ENCODE measurements around the gene TAF15. TPM values are rescaled to one million over a fixed set of nuclear protein-coding genes. Genes with fewer than 3 reads are reported as not detected.

TAF15 gene
- total RNA-seq, 6 experiments from 2014 or later: 132 to 170 (median 146) TPM

- no peaks in the 10 kb centered on the region; the same call in 1 of the 2 replicates for H3K27me3 Mint-ChIP-seq (ENCODE audit: insufficient read depth)
- peaks cover 27% of the 10 kb centered on the region for H3K4me1 Mint-ChIP-seq (ENCODE audit: low read depth)
- H3K4me3 Mint-ChIP-seq: no peak overlapping the region
- H3K36me3 Mint-ChIP-seq (ENCODE audit: low read depth): no peaks in the 10 kb centered on the region
- no peak overlapping the region for H3K27ac Mint-ChIP-seq
- DNase-seq: no peak
- TF ChIP-seq CTCF (IDR thresholded peaks at IDR 0.05): no peak
- H3K9me3 Mint-ChIP-seq: no peaks in the 10 kb centered on the region
Observed at GRCh38 chr17:35876534-35876933, 67.2 kb downstream of the TAF15 start.

- no peak overlapping the region for H3K4me3 Mint-ChIP-seq
- DNase-seq: no peak
- no peak overlapping the region for H3K27ac Mint-ChIP-seq
- H3K4me1 Mint-ChIP-seq (ENCODE audit: low read depth): peaks cover 27% of the 10 kb centered on the region
- TF ChIP-seq CTCF (IDR thresholded peaks at IDR 0.05): no peak
- no peaks in the 10 kb centered on the region for H3K9me3 Mint-ChIP-seq
- no peaks in the 10 kb centered on the region for H3K36me3 Mint-ChIP-seq (ENCODE audit: low read depth)
- H3K27me3 Mint-ChIP-seq (ENCODE audit: insufficient read depth): no peaks in the 10 kb centered on the region; the same call in 1 of the 2 replicates
Observed at GRCh38 chr17:35877345-35878029, 68.2 kb downstream of the TAF15 start.

DNA sequence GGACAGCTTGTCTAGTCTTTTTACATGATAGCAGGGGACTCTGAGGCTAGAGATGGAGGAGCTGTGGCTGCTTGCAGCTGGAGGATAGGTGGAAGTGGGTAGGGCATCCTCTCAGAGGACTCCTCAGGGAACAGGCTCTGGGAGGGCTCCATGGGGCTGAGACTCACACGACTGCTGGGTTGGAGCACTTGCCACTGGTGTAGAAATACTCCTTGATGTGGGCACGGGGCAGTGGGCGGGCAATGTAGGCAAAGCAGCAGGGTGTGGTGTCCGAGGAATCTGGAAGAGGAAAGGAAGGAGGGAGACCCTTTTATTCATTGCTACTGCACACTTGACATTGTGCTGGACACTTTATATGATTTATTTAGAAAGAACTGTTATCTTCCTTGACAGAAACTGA lies 69.1 kb downstream of the TAF15 start:
- no peak overlapping the region for H3K27ac Mint-ChIP-seq

DNA sequence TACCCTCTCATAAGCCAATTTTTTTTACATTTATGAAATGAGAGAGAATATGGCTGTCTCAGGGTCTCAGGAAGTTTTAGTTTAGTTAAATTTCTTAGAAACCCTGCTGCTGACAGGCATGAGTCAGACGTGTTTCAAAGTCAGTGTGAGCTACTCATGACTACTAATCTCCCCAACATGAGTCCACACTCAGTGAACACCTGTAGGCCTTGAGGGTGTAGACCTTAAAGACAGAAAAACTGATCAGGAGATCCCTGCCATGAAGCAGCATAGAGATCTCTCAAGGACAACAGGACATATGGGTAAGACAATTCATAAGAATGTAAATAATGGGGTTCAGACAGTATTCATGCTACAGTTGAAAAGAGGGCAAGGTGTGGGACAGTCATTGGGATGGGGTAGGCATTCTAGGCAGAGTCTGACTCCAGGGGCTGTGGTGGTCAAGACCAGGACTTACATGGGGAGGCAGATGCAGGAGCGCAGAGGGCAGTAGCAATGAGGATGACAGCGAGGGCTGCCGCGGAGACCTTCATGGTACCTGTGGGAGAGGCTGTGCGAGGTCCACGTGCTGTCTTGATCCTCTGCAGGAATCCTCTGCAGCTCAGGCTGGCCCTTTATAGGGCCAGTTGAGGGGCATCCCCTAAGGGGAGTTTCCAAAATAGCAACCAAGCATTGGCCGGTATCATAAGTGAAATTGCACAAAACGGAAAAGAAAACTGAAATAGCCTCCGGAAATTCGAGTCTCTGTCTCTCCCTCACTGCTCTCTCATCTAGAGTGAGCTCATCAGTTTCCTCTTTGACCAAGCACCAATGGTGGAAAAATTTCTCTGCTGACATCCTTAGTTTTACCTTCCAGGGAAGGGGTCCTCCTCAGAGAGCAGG lies 70.7 kb downstream of the TAF15 start, which contains the start of gene CCL5:
TSS of gene CCL5 (minus strand) at position 588 of the 882 bp plus-strand sequence.
- DNase-seq: peak; percentile 9
- no peaks in the 10 kb centered on the region for H3K36me3 Mint-ChIP-seq (ENCODE audit: low read depth)
- H3K9me3 Mint-ChIP-seq: no peaks in the 10 kb centered on the region
- no peak for TF ChIP-seq CTCF (IDR thresholded peaks at IDR 0.05)
- peaks cover 25% of the 10 kb centered on the region for H3K4me1 Mint-ChIP-seq (ENCODE audit: low read depth)
- no peak within 1 kb of the TSS for H3K27ac Mint-ChIP-seq
- H3K4me3 Mint-ChIP-seq: peak within 1 kb of the TSS; percentile 30; the same call in 1 of the 2 replicates
- H3K27me3 Mint-ChIP-seq (ENCODE audit: insufficient read depth): peaks cover 1% of the 10 kb centered on the region

More for the DNA sequence above, 69.1 kb downstream of the TAF15 start:
- DNase-seq: no peak
- no peak overlapping the region for H3K4me3 Mint-ChIP-seq
- no peaks in the 10 kb centered on the region for H3K9me3 Mint-ChIP-seq
- no peak for TF ChIP-seq CTCF (IDR thresholded peaks at IDR 0.05)
- H3K36me3 Mint-ChIP-seq (ENCODE audit: low read depth): no peaks in the 10 kb centered on the region
- H3K27me3 Mint-ChIP-seq (ENCODE audit: insufficient read depth): no peaks in the 10 kb centered on the region; the same call in 1 of the 2 replicates
- H3K4me1 Mint-ChIP-seq (ENCODE audit: low read depth): peaks cover 27% of the 10 kb centered on the region

DNA sequence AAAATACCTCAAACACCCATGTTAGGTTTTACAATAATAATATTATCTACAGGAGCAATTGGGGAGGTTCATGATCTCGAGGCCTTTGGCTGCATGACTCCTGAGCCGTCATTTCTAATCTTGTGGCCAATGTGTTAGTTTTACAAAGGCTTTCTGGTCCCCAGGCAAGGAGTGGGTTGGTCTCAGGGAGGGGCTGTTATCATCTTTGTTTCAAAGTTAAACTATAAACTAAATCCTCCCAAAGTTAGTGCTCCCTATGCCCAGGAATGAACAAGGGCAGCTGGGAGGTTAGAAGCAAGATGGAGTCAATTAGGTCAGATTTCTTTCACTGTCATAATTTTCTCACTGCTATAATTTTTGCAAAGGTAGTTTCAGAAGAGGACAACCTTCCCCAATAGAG lies 80.0 kb downstream of the TAF15 start:
- TF ChIP-seq CTCF (IDR thresholded peaks at IDR 0.05): no peak
- DNase-seq: no peak
- Mint-ChIP-seq H3K36me3 (ENCODE audit: low read depth) (no peaks in the 10 kb centered on the region), H3K9me3 (no peaks in the 10 kb centered on the region), H3K27ac (no peak overlapping the region), H3K4me1 (ENCODE audit: low read depth) (peaks cover 18% of the 10 kb centered on the region), H3K4me3 (no peak overlapping the region), H3K27me3 (ENCODE audit: insufficient read depth) (peaks cover 6% of the 10 kb centered on the region)

All from HFFc6 (cell line).